Bronchial epithelial cell (primary cell): ENCODE data around the gene C1D. TPM values are rescaled to one million over a fixed set of nuclear protein-coding genes. Genes with fewer than 3 reads are reported as not detected.
"Not testable (repeated sequence)": the region's sequence is repeated elsewhere in the genome, so short reads cannot be mapped to it uniquely, and the experiment has no call there.

ENCODE experiments used
- DNase-seq: peaks from one replicate; pipeline ENCODE4 v3.0.0-alpha.2; 2010; ENCODE audit warnings: low read depth
- FAIRE-seq: peaks from 2 replicates; lab custom pipeline; 2011; peaks lifted over from hg19 to GRCh38; lab: Jason Lieb, UNC
- H3K27me3 ChIP-seq: 2 replicates; pipeline ENCODE4 v1.5.1; 2011; ENCODE audit warnings: low read length; ENCODE audit not compliant: control insufficient read depth, insufficient read depth
- H3K36me3 ChIP-seq: 2 replicates; pipeline ENCODE4 v1.5.1; 2011; ENCODE audit warnings: low read length; ENCODE audit not compliant: control insufficient read depth, insufficient read depth
- H3K4me3 ChIP-seq: 2 replicates; pipeline ENCODE4 v1.5.1; 2011; ENCODE audit warnings: mild to moderate bottlenecking, low read depth, low read length, control low read depth
- total RNA-seq: library from RNA; depleted of rRNA; stranded (reverse); fragments of >200 nt; gene quantifications from 2 replicates; pipeline ENCODE4 v1.2.1, GENCODE V29; 2014
- TF ChIP-seq, protein P1 (sequence below): IDR thresholded peaks from 2 replicates; pipeline ENCODE4 v1.5.1; 2011; ENCODE audit warnings: mild to moderate bottlenecking, moderate library complexity, low read length, control low read depth, inconsistent platforms; ENCODE audit not compliant: insufficient read depth, severe bottlenecking

Gene C1D
- total RNA-seq, 1 donor from 2014 or later, result 20.0 TPM

DNA sequence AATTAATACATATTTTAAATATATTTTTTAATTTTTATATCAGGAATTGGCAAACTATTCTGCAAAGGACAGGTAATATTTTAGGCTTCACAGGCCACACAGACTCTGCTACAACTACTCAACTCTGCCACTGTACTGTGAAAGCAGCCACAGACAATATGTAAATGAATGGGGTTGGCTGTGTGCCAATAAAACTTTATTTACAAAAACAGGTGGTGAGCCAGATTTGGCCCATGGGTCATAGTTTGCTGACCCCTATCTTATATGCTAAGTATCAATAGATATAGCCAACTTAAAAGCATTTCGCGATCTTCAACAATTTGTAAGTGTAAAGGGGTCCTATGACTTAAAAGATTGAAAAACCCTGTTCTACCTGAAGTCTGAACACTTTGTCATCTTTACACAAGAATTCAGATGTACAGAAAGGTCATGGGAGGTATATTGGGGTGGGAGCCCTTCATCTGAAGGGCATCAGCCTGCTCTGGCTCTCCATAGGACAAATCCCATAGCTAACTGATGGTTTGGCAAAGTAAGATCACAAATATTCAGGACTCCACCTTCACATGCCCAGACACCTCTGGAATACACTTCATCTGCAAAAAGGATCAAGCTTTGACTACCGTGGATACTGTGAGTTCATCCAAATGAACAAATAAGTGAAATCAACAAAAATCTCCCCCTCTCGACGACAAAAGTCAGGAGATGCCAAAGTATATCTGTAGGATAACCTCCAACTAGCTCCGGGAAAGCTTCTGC lies 65.9 kb downstream of the C1D start:
- DNase-seq, result peak; percentile 78
- Histone ChIP-seq H3K4me3 (no peak overlapping the region), H3K36me3 (no peaks in the 10 kb centered on the region), H3K27me3 (no peaks in the 10 kb centered on the region)
- FAIRE-seq, result no peak
- TF ChIP-seq, protein P1, sequence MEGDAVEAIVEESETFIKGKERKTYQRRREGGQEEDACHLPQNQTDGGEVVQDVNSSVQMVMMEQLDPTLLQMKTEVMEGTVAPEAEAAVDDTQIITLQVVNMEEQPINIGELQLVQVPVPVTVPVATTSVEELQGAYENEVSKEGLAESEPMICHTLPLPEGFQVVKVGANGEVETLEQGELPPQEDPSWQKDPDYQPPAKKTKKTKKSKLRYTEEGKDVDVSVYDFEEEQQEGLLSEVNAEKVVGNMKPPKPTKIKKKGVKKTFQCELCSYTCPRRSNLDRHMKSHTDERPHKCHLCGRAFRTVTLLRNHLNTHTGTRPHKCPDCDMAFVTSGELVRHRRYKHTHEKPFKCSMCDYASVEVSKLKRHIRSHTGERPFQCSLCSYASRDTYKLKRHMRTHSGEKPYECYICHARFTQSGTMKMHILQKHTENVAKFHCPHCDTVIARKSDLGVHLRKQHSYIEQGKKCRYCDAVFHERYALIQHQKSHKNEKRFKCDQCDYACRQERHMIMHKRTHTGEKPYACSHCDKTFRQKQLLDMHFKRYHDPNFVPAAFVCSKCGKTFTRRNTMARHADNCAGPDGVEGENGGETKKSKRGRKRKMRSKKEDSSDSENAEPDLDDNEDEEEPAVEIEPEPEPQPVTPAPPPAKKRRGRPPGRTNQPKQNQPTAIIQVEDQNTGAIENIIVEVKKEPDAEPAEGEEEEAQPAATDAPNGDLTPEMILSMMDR, result no peak

DNA sequence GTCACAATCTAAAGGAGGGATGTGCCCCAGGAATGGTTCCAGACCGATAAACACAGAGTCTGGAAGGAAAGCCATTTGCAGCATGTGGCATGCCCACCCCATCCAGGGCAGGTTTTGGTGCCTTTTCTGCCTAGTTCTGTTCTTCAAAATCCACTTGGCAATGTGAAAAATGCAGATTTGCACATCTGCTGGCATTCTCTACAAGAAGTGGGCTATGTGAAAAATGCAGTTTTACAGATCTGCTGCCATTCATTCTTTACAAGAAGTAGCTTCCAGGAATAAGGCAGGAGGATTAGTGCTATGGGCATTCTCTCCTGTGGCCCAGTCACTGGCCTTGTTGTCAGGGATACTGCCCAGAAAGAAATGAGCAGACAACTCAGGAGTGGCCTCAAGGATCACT lies 68.1 kb downstream of the C1D start:
- Histone ChIP-seq H3K27me3 (no peaks in the 10 kb centered on the region), H3K4me3 (no peak overlapping the region), H3K36me3 (no peaks in the 10 kb centered on the region)
- TF ChIP-seq, protein P1, result no peak
- DNase-seq, result no peak
- no peak for FAIRE-seq

DNA sequence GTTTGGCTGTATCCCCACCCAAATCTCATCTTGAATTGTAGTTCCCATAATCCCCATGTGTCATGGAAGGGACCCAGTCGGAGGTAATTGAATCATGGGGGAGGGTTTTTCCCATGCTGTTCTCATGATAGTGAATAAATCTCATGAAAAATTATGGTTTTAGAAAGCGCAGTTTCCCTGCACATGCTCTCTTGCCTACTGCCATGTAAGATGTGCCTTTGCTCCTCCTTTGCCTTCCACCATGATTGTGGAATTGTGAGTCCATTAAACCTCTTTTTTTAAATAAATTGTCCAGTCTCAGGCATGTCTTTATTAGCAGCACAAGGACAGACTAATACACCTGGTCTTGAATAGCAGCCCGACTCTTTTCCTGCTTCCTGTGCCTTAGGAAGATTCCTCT lies 68.7 kb downstream of the C1D start:
- H3K27me3 ChIP-seq, H3K36me3 ChIP-seq, DNase-seq, H3K4me3 ChIP-seq, FAIRE-seq: not testable (repeated sequence)

DNA sequence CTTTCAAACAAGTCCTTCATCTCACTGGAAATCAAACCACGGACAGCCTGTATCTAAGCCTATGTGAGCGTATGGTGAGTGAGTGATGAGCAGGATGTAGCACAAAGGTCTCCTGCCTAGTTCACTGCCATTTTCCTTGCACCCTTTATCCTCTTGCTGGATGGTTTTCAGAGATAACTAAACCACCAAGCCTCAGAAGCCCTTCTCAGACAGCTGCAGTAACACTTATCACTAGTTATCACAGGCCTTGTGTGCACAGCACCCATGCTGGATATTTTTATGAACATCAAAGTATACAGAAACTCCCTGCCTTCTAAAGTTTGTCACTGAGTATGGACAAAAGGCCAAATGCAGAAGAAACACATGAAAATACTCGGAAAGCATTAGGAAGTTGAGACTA lies 69.5 kb downstream of the C1D start:
- H3K27me3 ChIP-seq, result no peaks in the 10 kb centered on the region
- H3K4me3 ChIP-seq, result no peak overlapping the region
- no peak for DNase-seq
- FAIRE-seq, result no peak
- no peaks in the 10 kb centered on the region for H3K36me3 ChIP-seq
- TF ChIP-seq, protein P1, result no peak

DNA sequence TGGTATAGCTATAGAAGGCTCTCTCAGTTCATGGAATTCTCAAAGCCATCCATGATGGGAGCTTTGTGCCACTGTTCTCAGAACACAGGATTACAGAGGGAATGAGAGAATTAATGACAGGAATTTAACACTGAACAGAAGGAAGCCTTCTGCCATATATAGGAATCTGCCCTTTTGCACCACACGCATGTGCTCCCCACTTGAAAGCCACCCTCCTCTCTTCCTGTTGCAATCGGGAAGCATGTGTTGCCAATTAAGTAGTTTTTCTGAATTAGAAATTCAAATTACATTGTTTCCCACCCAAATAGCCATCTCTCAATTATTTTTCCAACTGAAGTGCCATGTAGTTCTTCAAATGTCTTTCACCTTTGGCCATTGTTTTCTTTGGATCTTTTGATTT lies 71.3 kb downstream of the C1D start:
- TF ChIP-seq, protein P1, result no peak
- FAIRE-seq, result no peak
- Histone ChIP-seq H3K27me3 (no peaks in the 10 kb centered on the region), H3K4me3 (no peak overlapping the region), H3K36me3 (no peaks in the 10 kb centered on the region)
- DNase-seq, result no peak

Other genes starting within 250 kb of the C1D start
- 13.2 TPM in 2 replicates for gene PNO1, start 94.9 kb upstream of the C1D start, total RNA-seq
- 19.2 and 26.5 TPM in 2 replicates for gene PPP3R1, start 189.5 kb upstream of the C1D start, total RNA-seq